Neuronal stem cell (in vitro differentiated cells): ENCODE data around the gene WWC1.

Experiments used
- DNase-seq: peaks from one replicate; pipeline ENCODE4 v3.0.0-alpha.2; 2013; ENCODE audit warnings: low spot score
- H2AFZ ChIP-seq: one replicate; pipeline ENCODE4 v1.6.1; 2013; ENCODE audit warnings: mild to moderate bottlenecking, low read length, inconsistent platforms
- H2AK5ac ChIP-seq: 2 replicates; pipeline ENCODE4 v1.6.1; 2013; ENCODE audit warnings: low read depth, mild to moderate bottlenecking, inconsistent platforms, low read length, moderate library complexity, mixed read lengths
- H2BK120ac ChIP-seq: 2 replicates; pipeline ENCODE4 v1.6.1; 2013; ENCODE audit warnings: low read depth, mild to moderate bottlenecking, inconsistent platforms, low read length, moderate library complexity, mixed read lengths
- H2BK12ac ChIP-seq: one replicate; pipeline ENCODE4 v1.6.1; 2013; ENCODE audit warnings: low read length, inconsistent platforms
- H2BK15ac ChIP-seq: 2 replicates; pipeline ENCODE4 v1.6.1; 2013; ENCODE audit warnings: mild to moderate bottlenecking, low read length, inconsistent platforms, mixed read lengths
- H2BK5ac ChIP-seq: one replicate; pipeline ENCODE4 v1.6.1; 2013; ENCODE audit warnings: inconsistent platforms, mild to moderate bottlenecking, low read length, moderate library complexity
- H3K14ac ChIP-seq: one replicate; pipeline ENCODE4 v1.6.1; 2013; ENCODE audit warnings: low read length, inconsistent platforms
- H3K18ac ChIP-seq: 2 replicates; pipeline ENCODE4 v1.6.1; 2013; ENCODE audit warnings: low read length, inconsistent platforms
- H3K23ac ChIP-seq: 2 replicates; pipeline ENCODE4 v1.6.1; 2013; ENCODE audit warnings: low read depth, mild to moderate bottlenecking, mixed read lengths, low read length, inconsistent platforms; ENCODE audit not compliant: poor library complexity
- H3K27ac ChIP-seq: replicated peaks from 3 replicates; pipeline ENCODE4 v1.5.1; 2013; ENCODE audit warnings: low read length, inconsistent platforms
- H3K27me3 ChIP-seq, 3 experiments: 2 replicates each; pipeline ENCODE4 v1.6.1; 2013; ENCODE audit warnings: low read length in 3 of 3, mild to moderate bottlenecking in 2 of 3, inconsistent platforms in 1 of 3, low read depth in 1 of 3, mixed read lengths in 1 of 3, moderate library complexity in 1 of 3; ENCODE audit not compliant: control insufficient read depth in 3 of 3, insufficient read depth in 3 of 3
- H3K36me3 ChIP-seq, 2 donors: replicated peaks in 1 of 2; 2 replicates each; pipeline ENCODE4 v1.6.1; 2013; ENCODE audit warnings: low read length in 2 of 2; ENCODE audit not compliant: control insufficient read depth in 2 of 2, insufficient read depth in 2 of 2
- H3K4ac ChIP-seq: 2 replicates; pipeline ENCODE4 v1.6.1; 2013; ENCODE audit warnings: inconsistent platforms, mild to moderate bottlenecking, low read length, moderate library complexity
- H3K4me1 ChIP-seq, 2 donors: 1 replicate in 1 of 2; 2 replicates in 1 of 2; pipeline ENCODE4 v1.6.1; 2013; ENCODE audit warnings: low read length in 2 of 2, low read depth in 1 of 2; ENCODE audit not compliant: control insufficient read depth in 2 of 2, insufficient read depth in 1 of 2
- H3K4me2 ChIP-seq: one replicate; pipeline ENCODE4 v1.6.1; 2013; ENCODE audit warnings: mild to moderate bottlenecking, low read length, inconsistent platforms; ENCODE audit not compliant: insufficient read depth, poor library complexity, severe bottlenecking
- H3K4me3 ChIP-seq, 2 donors: 2 replicates each; pipeline ENCODE4 v1.5.1; 2013; ENCODE audit warnings: low read length in 2 of 2, mild to moderate bottlenecking in 2 of 2, inconsistent platforms in 1 of 2, moderate library complexity in 1 of 2
- H3K79me1 ChIP-seq: one replicate; pipeline ENCODE4 v1.6.1; 2013; ENCODE audit warnings: low read depth, mild to moderate bottlenecking, inconsistent platforms, low read length, moderate library complexity
- H3K9ac ChIP-seq: one replicate; pipeline ENCODE4 v1.6.1; 2013; ENCODE audit warnings: mild to moderate bottlenecking, low read depth, low read length, inconsistent platforms; ENCODE audit not compliant: poor library complexity
- H3K9me3 ChIP-seq, 2 donors: replicated peaks in 1 of 2; 2 replicates each; pipeline versions ENCODE3 to v1.6.1; 2013; ENCODE audit warnings: low read length in 2 of 2, mild to moderate bottlenecking in 2 of 2, inconsistent platforms in 1 of 2, low read depth in 1 of 2, mixed read lengths in 1 of 2, moderate library complexity in 1 of 2; ENCODE audit not compliant: control insufficient read depth in 2 of 2, insufficient read depth in 1 of 2
- H4K8ac ChIP-seq: one replicate; pipeline ENCODE4 v1.6.1; 2013; ENCODE audit warnings: low read depth, mild to moderate bottlenecking, inconsistent platforms, low read length, moderate library complexity
- H4K91ac ChIP-seq: one replicate; pipeline ENCODE4 v1.6.1; 2013; ENCODE audit warnings: low read length, low read depth, mild to moderate bottlenecking, inconsistent platforms; ENCODE audit not compliant: poor library complexity
- WGBS, 2 donors: extraction: QIAGEN DNeasy Blood & Tissue Kit; methylation state at CpG; one replicate each; pipeline ENCODE4 v1.1.7; 2013; ENCODE audit warnings: missing lambda C conversion rate in 2 of 2, mixed read lengths in 1 of 2; ENCODE audit not compliant: insufficient read length in 2 of 2, insufficient replicate concordance in 1 of 2; ENCODE audit errors: extremely low coverage in 2 of 2; 5-methylcytosine and 5-hydroxymethylcytosine counted together

WWC1 gene

DNA sequence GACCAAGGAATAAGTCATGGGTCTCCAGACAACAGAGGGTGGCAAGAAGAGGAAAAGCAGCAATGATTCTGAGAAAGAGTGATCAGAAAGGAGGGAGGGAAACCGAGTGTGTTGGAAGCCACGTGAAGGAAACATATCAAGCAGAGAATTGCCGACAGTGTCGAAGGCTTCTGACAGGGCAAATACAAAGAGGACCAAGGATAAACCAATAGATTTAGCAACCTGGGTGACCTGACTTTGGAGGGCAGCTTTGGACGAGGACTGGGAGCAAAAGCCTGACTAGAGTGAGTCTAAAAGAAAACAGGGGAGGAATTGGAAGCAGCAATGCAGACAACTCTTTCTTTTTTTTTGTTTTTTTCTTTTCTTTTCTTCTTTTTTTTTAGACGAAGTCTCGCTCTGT lies 83.8 kb downstream of the WWC1 start:
- H3K27ac ChIP-seq: no peak overlapping the region

DNA sequence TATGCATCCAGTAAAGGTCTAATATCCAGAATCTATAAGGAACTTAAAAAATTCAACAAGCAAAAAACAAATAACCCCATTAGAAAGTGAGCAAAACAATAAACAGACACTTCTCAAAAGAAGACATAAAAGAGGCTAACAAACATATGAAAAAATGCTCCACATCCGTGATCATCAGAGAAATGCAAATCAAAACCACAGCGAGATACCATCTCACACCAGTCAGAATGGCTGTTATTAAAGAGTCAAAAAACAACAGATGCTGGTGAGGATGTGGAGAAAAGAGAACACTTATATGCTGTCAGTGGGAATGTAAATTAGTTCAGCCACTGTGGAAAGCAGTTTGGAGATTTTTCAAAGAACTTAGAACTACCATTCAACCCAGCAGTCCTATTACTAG lies 86.1 kb downstream of the WWC1 start:
- Histone ChIP-seq H3K4me1 (peaks cover 0 to 3% of the 10 kb centered on the region in 2 donors), H3K4ac (no peak overlapping the region), H3K18ac (no peak overlapping the region), H3K23ac (no peak overlapping the region), H3K9ac (no peak overlapping the region), H3K36me3 (no peaks in the 10 kb centered on the region), H3K14ac (no peak overlapping the region), H3K27me3 (no peaks in the 10 kb centered on the region), H2AK5ac (no peak overlapping the region), H2AFZ (no peak overlapping the region), H3K79me1 (no peaks in the 10 kb centered on the region), H3K4me3 (no peak overlapping the region), H3K9me3 (no peaks in the 10 kb centered on the region), H2BK15ac (no peak overlapping the region), H3K4me2 (no peak overlapping the region), H4K8ac (no peak overlapping the region), H2BK120ac (no peak overlapping the region), H2BK5ac (no peak overlapping the region), H3K27ac (no peak overlapping the region), H2BK12ac (no peak overlapping the region), H4K91ac (no peak overlapping the region)
- no CpG with 5 or more reads among the region's 2 CpGs for WGBS, 2 donors
- no peak for DNase-seq

More for the DNA sequence above, 83.8 kb downstream of the WWC1 start:
- no peak overlapping the region for H2BK5ac ChIP-seq
- H3K18ac ChIP-seq: no peak overlapping the region
- DNase-seq: no peak
- H3K4ac ChIP-seq: no peak overlapping the region
- no peaks in the 10 kb centered on the region for H3K9me3 ChIP-seq
- H2AK5ac ChIP-seq: no peak overlapping the region
- H4K8ac ChIP-seq: no peak overlapping the region
- H3K4me1 ChIP-seq: peaks cover 0 to 5% of the 10 kb centered on the region in 2 donors
- no peak overlapping the region for H2BK15ac ChIP-seq
- no peaks in the 10 kb centered on the region for H3K27me3 ChIP-seq
- no peak overlapping the region for H3K14ac ChIP-seq
- H3K9ac ChIP-seq: no peak overlapping the region
- no peak overlapping the region for H4K91ac ChIP-seq
- no peaks in the 10 kb centered on the region for H3K36me3 ChIP-seq
- no peak overlapping the region for H2BK12ac ChIP-seq
- H3K23ac ChIP-seq: no peak overlapping the region
- H2AFZ ChIP-seq: no peak overlapping the region
- peaks cover 2% of the 10 kb centered on the region for H3K79me1 ChIP-seq
- no CpG with 5 or more reads among the region's 7 CpGs for WGBS, 2 donors
- no peak overlapping the region for H3K4me3 ChIP-seq
- no peak overlapping the region for H2BK120ac ChIP-seq
- no peak overlapping the region for H3K4me2 ChIP-seq

DNA sequence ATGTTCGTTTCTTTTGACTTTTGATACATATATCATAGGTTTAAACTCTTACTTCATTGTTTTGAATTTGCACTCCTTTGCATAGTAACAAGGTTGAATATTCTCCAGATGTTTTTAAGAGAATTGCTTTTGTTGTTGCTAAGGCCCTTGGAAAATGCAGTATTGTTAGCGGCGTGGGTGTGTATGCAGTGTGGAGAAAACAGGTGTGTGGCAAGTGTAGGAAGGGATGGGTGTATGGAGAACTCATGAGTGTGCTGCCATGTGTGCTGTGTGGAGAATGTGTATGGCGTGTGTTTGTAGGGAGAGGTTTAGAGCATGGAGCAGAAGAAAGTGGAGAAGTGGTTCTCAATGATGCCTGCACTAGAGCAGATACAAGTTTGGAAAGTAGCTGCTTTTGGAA lies 87.3 kb downstream of the WWC1 start:
- DNase-seq: no peak
- H3K23ac ChIP-seq: no peak overlapping the region
- H3K14ac ChIP-seq: no peak overlapping the region
- no peak overlapping the region for H3K18ac ChIP-seq
- H3K9ac ChIP-seq: no peak overlapping the region
- H2BK120ac ChIP-seq: no peak overlapping the region
- no peak overlapping the region for H2AFZ ChIP-seq
- H3K4me1 ChIP-seq: peaks cover 0 to 3% of the 10 kb centered on the region in 2 donors
- no peak overlapping the region for H4K8ac ChIP-seq
- H3K36me3 ChIP-seq: no peaks in the 10 kb centered on the region
- no peak overlapping the region for H2AK5ac ChIP-seq
- H3K4me3 ChIP-seq: no peak overlapping the region
- H2BK15ac ChIP-seq: no peak overlapping the region
- H2BK12ac ChIP-seq: no peak overlapping the region
- H3K79me1 ChIP-seq: no peaks in the 10 kb centered on the region
- H4K91ac ChIP-seq: no peak overlapping the region
- no peaks in the 10 kb centered on the region for H3K27me3 ChIP-seq
- 100% methylated on average over 1 of the region's 4 CpGs; no CpG with 5 or more reads in 1 of the 2 donors for WGBS, 2 donors
- no peak overlapping the region for H3K27ac ChIP-seq
- no peak overlapping the region for H2BK5ac ChIP-seq
- no peak overlapping the region for H3K4me2 ChIP-seq
- no peaks in the 10 kb centered on the region for H3K9me3 ChIP-seq
- H3K4ac ChIP-seq: no peak overlapping the region

DNA sequence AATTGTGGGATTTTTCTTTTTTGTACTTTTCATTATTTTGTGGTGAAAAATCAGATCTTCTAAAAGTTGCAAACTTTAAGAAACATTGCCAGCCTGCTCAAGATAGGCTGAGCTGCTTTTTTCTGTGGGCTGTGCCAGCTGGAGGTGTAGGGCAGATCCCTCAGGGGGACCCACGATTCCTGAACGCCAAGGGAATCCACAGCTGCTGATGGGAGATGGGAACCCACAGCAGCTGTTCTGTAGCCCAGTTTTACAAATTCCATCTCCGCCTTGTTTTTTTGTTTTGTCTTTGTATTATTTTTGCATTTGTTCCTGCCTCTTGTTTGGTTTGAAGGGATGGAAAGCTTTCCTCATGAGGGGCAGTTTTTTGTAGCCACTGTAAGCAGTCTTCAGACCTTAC lies 91.0 kb downstream of the WWC1 start:
- Histone ChIP-seq H3K23ac (no peak overlapping the region), H2AK5ac (no peak overlapping the region), H3K14ac (no peak overlapping the region), H2AFZ (no peak overlapping the region), H2BK12ac (no peak overlapping the region), H2BK5ac (no peak overlapping the region), H3K4ac (no peak overlapping the region), H2BK15ac (no peak overlapping the region), H3K79me1 (peaks cover 1% of the 10 kb centered on the region), H3K9me3 (peaks cover 4 to 8% of the 10 kb centered on the region in 2 donors), H3K4me3 (no peak overlapping the region), H3K27me3 (no peaks in the 10 kb centered on the region), H4K91ac (no peak overlapping the region), H4K8ac (no peak overlapping the region), H3K36me3 (peaks cover 5 to 8% of the 10 kb centered on the region in 2 donors), H3K4me2 (no peak overlapping the region), H2BK120ac (no peak overlapping the region), H3K4me1 (no peaks in the 10 kb centered on the region), H3K27ac (no peak overlapping the region), H3K18ac (no peak overlapping the region), H3K9ac (no peak overlapping the region)
- no CpG with 5 or more reads among the region's 3 CpGs for WGBS, 2 donors
- DNase-seq: no peak
